H1 (cell line): ENCODE measurements around the gene LMX1A. TPM values are rescaled to one million over a fixed set of nuclear protein-coding genes. Genes with fewer than 3 reads are reported as not detected.

Experiments used
- ASH2L ChIP-seq: fragments of 200-600, 300-600 bp; sonication (generic); IDR thresholded peaks from one replicate; pipeline ENCODE4 v1.7.1; 2017; ENCODE audit warnings: low read length
- CHD7 ChIP-seq: fragments of 300-600 bp; sonication (generic); IDR thresholded peaks from 2 replicates; pipeline ENCODE4 v1.7.1; 2012; ENCODE audit warnings: low read length, moderate library complexity, mild to moderate bottlenecking, inconsistent platforms; ENCODE audit not compliant: insufficient replicate concordance
- CTBP2 ChIP-seq: IDR thresholded peaks from 2 replicates; pipeline ENCODE4 v1.7.0; 2011; ENCODE audit warnings: borderline replicate concordance, mild to moderate bottlenecking, moderate library complexity, mixed read lengths, low read length; ENCODE audit not compliant: insufficient read depth, insufficient read length
- FOSL1 ChIP-seq: IDR thresholded peaks from 2 replicates; pipeline ENCODE4 v1.6.1; 2011; ENCODE audit warnings: mild to moderate bottlenecking, low read depth, low read length, moderate library complexity; ENCODE audit not compliant: insufficient read depth
- MAX ChIP-seq: IDR thresholded peaks from 2 replicates; pipeline ENCODE4 v1.6.1; 2012; ENCODE audit warnings: inconsistent platforms
- POU5F1 ChIP-seq: IDR thresholded peaks from 2 replicates; pipeline ENCODE4 v1.6.1; 2011; ENCODE audit warnings: low read depth, mild to moderate bottlenecking, low read length, moderate library complexity
- RFX5 ChIP-seq: IDR thresholded peaks from 2 replicates; pipeline ENCODE4 v1.6.1; 2011; ENCODE audit warnings: low read depth, low read length, improper control_type of control experiment, borderline replicate concordance
- RXRA ChIP-seq: IDR thresholded peaks from 2 replicates; pipeline ENCODE4 v1.6.1; 2011; ENCODE audit warnings: low read depth, mild to moderate bottlenecking, low read length, moderate library complexity; ENCODE audit not compliant: insufficient read depth
- SP2 ChIP-seq: IDR thresholded peaks from 2 replicates; pipeline ENCODE4 v1.6.1; 2012; ENCODE audit warnings: mild to moderate bottlenecking, low read length, inconsistent platforms
- TCF12 ChIP-seq: IDR thresholded peaks from 2 replicates; pipeline ENCODE4 v1.6.1; 2011; ENCODE audit warnings: low read depth, mild to moderate bottlenecking, low read length
- ZNF274 ChIP-seq: IDR thresholded peaks from 2 replicates; pipeline ENCODE4 v1.7.0; 2012; ENCODE audit warnings: low read length, borderline replicate concordance; ENCODE audit errors: extremely low read depth
- polyA plus RNA-seq, 7 experiments: library from polyadenylated mRNA; depleted of rRNA in 3 of 7; stranded (reverse) in 5 of 7; unstranded in 2 of 7; fragments of >200 nt in 5 of 7; fragments of 200-250 nt in 2 of 7; gene quantifications; 1 replicate in 5 of 7; 2 replicates in 1 of 7; 4 replicates in 1 of 7; pipeline versions ENCODE4 v1.2.1 to v1.2.3, GENCODE V29; 2011 to 2013; ENCODE audit warnings: missing spikeins in 2 of 7, mixed read lengths in 2 of 7
- total RNA-seq: library from RNA; stranded (reverse); fragmentation: NEBNext Ultra II Directional; extraction: Animal tissue kit (Norgen Biotek cat#: 25700); gene quantifications from 2 replicates; pipeline ENCODE4 v1.2.1, GENCODE V29; 2021

LMX1A gene
- total and polyA plus RNA-seq, 2 of the 8 experiments (the other 6 are each of a cell fraction or from before 2014, with no cell fraction given): not detected

- TF ChIP-seq CHD7: no peak
- TF ChIP-seq RFX5: no peak
- no peak for TF ChIP-seq MAX
- no peak for TF ChIP-seq POU5F1
- no peak for TF ChIP-seq ZNF274
- TF ChIP-seq CTBP2: no peak
- no peak for TF ChIP-seq RXRA
- TF ChIP-seq SP2: no peak
- no peak for TF ChIP-seq FOSL1
- no peak for TF ChIP-seq ASH2L
- TF ChIP-seq TCF12: no peak
Observed at GRCh38 chr1:165281207-165281901, 75.2 kb downstream of the LMX1A start (continued).
